Aorta (tissue), 5 donors: ENCODE data around the gene GOLGA7B. TPM values are rescaled to one million over a fixed set of nuclear protein-coding genes. Genes with fewer than 3 reads are reported as not detected.
A peak's percentile ranks its signal among the peaks of the same experiment; 100 is the strongest.
"Not testable (repeated sequence)": the region's sequence is repeated elsewhere in the genome, so short reads cannot be mapped to it uniquely, and the experiment has no call there.

Source experiments
- ATAC-seq: fragments of 200-7000 bp; cut with Tn5 transposase; one replicate; pipeline ENCODE4 v1.9.1; 2022; ENCODE audit warnings: moderate library complexity; ENCODE audit not compliant: low FRiP score
- DNase-seq, 2 donors: peaks; one replicate each; pipeline ENCODE4 v3.0.0-alpha.2; 2020
- H3K27ac ChIP-seq, 2 donors: one replicate each; pipeline ENCODE4 v1.5.1; 2013; ENCODE audit warnings: low read length in 2 of 2, mild to moderate bottlenecking in 2 of 2, moderate library complexity in 2 of 2, control low read depth in 1 of 2, inconsistent platforms in 1 of 2, low read depth in 1 of 2
- H3K27me3 ChIP-seq, 2 donors: one replicate each; pipeline ENCODE4 v1.6.1; 2013; ENCODE audit warnings: control low read depth in 1 of 2, low read length in 1 of 2, mild to moderate bottlenecking in 1 of 2, moderate library complexity in 1 of 2; ENCODE audit not compliant: insufficient read depth in 2 of 2, control insufficient read depth in 1 of 2
- H3K36me3 ChIP-seq, 2 donors: one replicate each; pipeline ENCODE4 v1.6.1; 2013; ENCODE audit warnings: control low read depth in 1 of 2, low read length in 1 of 2, mild to moderate bottlenecking in 1 of 2; ENCODE audit not compliant: insufficient read depth in 2 of 2, control insufficient read depth in 1 of 2
- H3K4me1 ChIP-seq, 2 donors: one replicate each; pipeline ENCODE4 v1.6.1; 2013; ENCODE audit warnings: low read length in 2 of 2, control low read depth in 1 of 2, mild to moderate bottlenecking in 1 of 2, moderate library complexity in 1 of 2; ENCODE audit not compliant: insufficient read depth in 2 of 2, control insufficient read depth in 1 of 2
- H3K4me3 ChIP-seq, 2 donors: one replicate each; pipeline ENCODE4 v1.5.1; 2013; ENCODE audit warnings: low read length in 2 of 2, control low read depth in 1 of 2, mild to moderate bottlenecking in 1 of 2
- H3K9me3 ChIP-seq: one replicate; pipeline ENCODE4 v1.6.1; 2013; ENCODE audit warnings: mild to moderate bottlenecking, low read length; ENCODE audit not compliant: control insufficient read depth
- WGBS, 2 donors: extraction: QIAGEN DNeasy Blood & Tissue Kit; methylation state at CpG; one replicate each; pipeline ENCODE4 v1.1.7; 2013; 5-methylcytosine and 5-hydroxymethylcytosine counted together
- intact Hi-C, 2 donors: fragments of 100-400 bp; cut with DNase I; formaldehyde crosslinking; loops; one replicate each; pipeline versions ENCODE4 v1.14.2 to v1.15.0; 2022
- polyA plus RNA-seq, 2 donors: library from polyadenylated mRNA; stranded (reverse); fragments of 200-250 nt; gene quantifications; one replicate each; pipeline ENCODE4 v1.2.3, GENCODE V29; 2013
- total RNA-seq, 2 donors: library from RNA; stranded (reverse); fragmentation: NEBNext Ultra II Directional; extraction: Animal tissue kit (Norgen Biotek cat#: 25700); gene quantifications; one replicate each; pipeline ENCODE4 v1.2.1, GENCODE V29; 2021
- donor health status: healthy with polysubstance abuse.
- donor health status: Bipolar disorder and iron deficiency.
- donor health status: DM: no; HTN: no; CAD: no.
- donor health status: DM: no; HTN: no; CAD: no.
- donor health status: DM: yes; HTN: yes; CAD: no.

The GOLGA7B gene
- total and polyA plus RNA-seq, 4 donors: 0.13 to 0.45 (median 0.38) TPM

DNA sequence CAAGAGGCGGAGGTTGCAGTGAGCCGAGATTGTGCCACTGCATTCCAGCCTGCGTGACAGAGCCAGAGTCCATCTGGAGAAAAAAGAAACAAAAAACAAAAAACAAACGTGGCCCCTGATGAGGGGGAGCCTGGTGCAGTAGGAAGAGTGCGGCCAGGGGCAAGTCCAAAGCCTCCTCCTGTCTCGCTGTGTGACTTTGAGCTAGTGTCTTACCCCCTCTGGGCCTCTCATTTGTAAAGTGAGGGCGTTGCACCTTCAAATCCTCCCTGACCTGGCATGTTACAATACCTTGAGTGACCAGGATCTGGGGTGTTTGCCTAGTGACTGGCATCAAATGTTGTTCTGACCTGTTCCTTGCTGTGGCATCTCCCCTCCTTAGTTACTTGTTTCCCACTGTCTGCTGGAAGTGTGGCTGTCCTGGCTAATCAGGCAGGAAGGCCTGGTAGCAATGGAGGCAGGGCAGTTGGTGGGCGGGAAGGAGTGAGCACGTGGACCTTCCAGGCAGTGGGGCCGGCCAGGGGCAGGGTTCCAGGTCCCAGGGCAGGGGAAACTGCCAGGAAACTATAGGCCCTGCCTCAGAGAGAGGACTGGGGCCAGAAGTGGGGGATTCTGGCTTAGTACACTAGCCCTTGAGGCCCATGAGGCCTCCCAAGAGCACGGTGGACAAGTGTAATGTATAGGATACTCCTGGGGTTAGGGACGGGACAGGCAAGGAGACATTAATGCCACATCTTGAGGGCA, 24.5 kb upstream of the GOLGA7B start:
- no peaks in the 10 kb centered on the region for H3K36me3 ChIP-seq
- ATAC-seq (no peak), DNase-seq (no peak)
- H3K27me3 ChIP-seq: no peaks in the 10 kb centered on the region
- no peak overlapping the region for H3K4me3 ChIP-seq
- WGBS, 2 donors: 73% methylated on average over 12 of the region's 12 CpGs
- no peaks in the 10 kb centered on the region for H3K4me1 ChIP-seq
- intact Hi-C loops: no loop called here
- no peaks in the 10 kb centered on the region for H3K9me3 ChIP-seq
- no peak overlapping the region for H3K27ac ChIP-seq

GRCh38 chr10:97826892-97827291, 22.8 kb upstream of the GOLGA7B start:
- intact Hi-C loops: no loop called here
- Histone ChIP-seq H3K4me1 (no peaks in the 10 kb centered on the region), H3K36me3 (no peaks in the 10 kb centered on the region), H3K27ac (no peak overlapping the region), H3K27me3 (no peaks in the 10 kb centered on the region), H3K9me3 (no peaks in the 10 kb centered on the region), H3K4me3 (no peak overlapping the region)
- no peak for DNase-seq
- no peak for ATAC-seq
- 92 to 95% methylated on average over 1 of the region's 1 CpG for WGBS, 2 donors

DNA sequence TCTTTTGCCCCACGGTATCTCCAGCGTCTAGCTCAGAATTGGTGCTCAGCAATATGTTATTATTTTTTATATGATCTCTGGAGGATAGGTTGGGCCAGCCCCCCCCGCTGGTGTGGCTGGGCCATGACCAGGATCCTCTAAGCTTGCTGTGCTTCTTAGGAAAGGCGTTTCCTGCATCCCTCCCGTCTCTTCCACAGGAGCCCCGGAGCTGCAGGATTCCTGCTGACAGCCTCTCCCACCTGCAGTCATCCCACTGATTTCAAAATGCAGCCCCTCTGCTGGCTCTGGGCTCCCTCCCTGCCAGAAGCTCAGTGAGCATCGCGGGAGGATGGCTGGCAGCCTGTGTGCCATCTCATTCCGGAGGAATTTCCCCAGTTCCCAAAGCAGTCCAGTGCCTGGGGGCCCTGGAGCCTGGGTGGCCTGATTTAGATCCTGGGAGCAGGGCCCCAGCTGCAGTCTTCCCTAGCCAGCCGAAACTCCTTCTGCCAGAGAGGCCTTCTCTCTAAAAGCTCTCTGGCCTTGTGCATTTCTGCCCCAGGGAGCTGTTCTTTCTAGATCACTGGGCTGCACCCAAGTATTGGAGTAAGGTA, 21.8 kb upstream of the GOLGA7B start:
- DNase-seq (peak; percentile 53 to 80), ATAC-seq (no peak)
- WGBS, 2 donors: 22 to 28% methylated on average over 10 of the region's 10 CpGs
- Histone ChIP-seq H3K4me1 (no peaks in the 10 kb centered on the region), H3K9me3 (no peaks in the 10 kb centered on the region), H3K4me3 (no peak overlapping the region), H3K36me3 (no peaks in the 10 kb centered on the region), H3K27ac (no peak overlapping the region), H3K27me3 (no peaks in the 10 kb centered on the region)
- intact Hi-C loops: no loop called here

GRCh38 chr10:97828721-97829120, 20.9 kb upstream of the GOLGA7B start:
- 70 to 75% methylated on average over 2 of the region's 2 CpGs for WGBS, 2 donors
- intact Hi-C loops: no loop called here
- H3K27ac ChIP-seq: no peak overlapping the region
- H3K9me3 ChIP-seq: no peaks in the 10 kb centered on the region
- H3K4me3 ChIP-seq: no peak overlapping the region
- no peaks in the 10 kb centered on the region for H3K4me1 ChIP-seq
- DNase-seq: no peak
- no peaks in the 10 kb centered on the region for H3K36me3 ChIP-seq
- no peaks in the 10 kb centered on the region for H3K27me3 ChIP-seq
- no peak for ATAC-seq

- H3K9me3 ChIP-seq: no peaks in the 10 kb centered on the region
- no peaks in the 10 kb centered on the region for H3K4me1 ChIP-seq
- intact Hi-C loops: no loop called here
- ATAC-seq: no peak
- WGBS, 2 donors: 16 to 24% methylated on average over 3 of the region's 3 CpGs
- no peak overlapping the region for H3K27ac ChIP-seq
- no peak overlapping the region for H3K4me3 ChIP-seq
- no peaks in the 10 kb centered on the region for H3K27me3 ChIP-seq
- no peaks in the 10 kb centered on the region for H3K36me3 ChIP-seq
- DNase-seq: no peak
Observed at GRCh38 chr10:97830064-97830463, 19.6 kb upstream of the GOLGA7B start.

DNA sequence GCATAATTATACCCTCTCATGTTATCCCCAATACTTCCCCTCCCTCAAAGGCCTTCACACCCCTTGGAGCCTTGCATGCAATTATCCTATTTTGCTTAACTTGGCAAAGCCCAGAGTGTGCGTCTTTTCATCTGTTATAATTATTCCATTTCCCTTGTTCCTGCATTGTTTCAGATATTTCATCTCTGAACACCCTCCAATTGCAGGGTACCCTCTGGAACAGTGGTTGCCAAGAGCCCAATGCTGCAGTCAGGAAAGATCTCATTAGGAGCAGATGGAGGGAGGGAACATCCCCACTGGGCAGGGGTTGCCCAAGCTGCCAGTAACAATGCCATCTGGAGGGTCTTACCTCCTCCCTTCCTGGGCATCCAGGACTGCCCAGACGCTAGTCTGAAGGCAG, 18.4 kb upstream of the GOLGA7B start:
- H3K27ac ChIP-seq: no peak overlapping the region
- DNase-seq (no peak), ATAC-seq (no peak)
- 64 to 73% methylated on average over 2 of the region's 2 CpGs for WGBS, 2 donors
- no peaks in the 10 kb centered on the region for H3K9me3 ChIP-seq
- intact Hi-C loops: no loop called here
- no peaks in the 10 kb centered on the region for H3K4me1 ChIP-seq
- H3K36me3 ChIP-seq: no peaks in the 10 kb centered on the region
- H3K27me3 ChIP-seq: no peaks in the 10 kb centered on the region
- no peak overlapping the region for H3K4me3 ChIP-seq

DNA sequence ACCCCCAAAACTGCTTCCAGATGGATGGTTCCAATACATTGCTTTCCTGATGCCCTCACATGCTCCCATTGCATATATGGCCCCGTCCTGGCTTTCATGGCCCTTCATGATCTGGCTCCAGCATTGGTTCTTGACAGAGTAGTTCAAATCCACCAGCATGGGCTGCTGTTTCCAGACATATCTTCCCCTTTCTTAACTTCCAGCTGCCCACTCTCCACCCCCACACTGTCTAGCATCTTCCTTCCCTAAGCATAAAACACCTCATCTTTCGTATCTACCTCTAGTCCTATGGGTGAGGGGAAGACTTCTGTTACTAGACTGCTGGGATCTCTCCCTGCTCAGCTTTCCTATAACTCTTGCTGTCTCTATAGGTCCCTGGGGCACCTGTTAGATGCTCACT, 13.2 kb upstream of the GOLGA7B start:
- no peak overlapping the region for H3K27ac ChIP-seq
- H3K4me1 ChIP-seq: no peaks in the 10 kb centered on the region
- WGBS, 2 donors: 83 to 86% methylated on average over 2 of the region's 2 CpGs
- ATAC-seq (no peak), DNase-seq (no peak)
- H3K27me3 ChIP-seq: no peaks in the 10 kb centered on the region
- no peaks in the 10 kb centered on the region for H3K9me3 ChIP-seq
- H3K36me3 ChIP-seq: no peaks in the 10 kb centered on the region
- H3K4me3 ChIP-seq: no peak overlapping the region
- intact Hi-C loops: no loop called here

- H3K4me3 ChIP-seq: no peak overlapping the region
- DNase-seq: no peak
- H3K27me3 ChIP-seq: no peaks in the 10 kb centered on the region
- H3K36me3 ChIP-seq: no peaks in the 10 kb centered on the region
- H3K27ac ChIP-seq: no peak overlapping the region
- WGBS, 2 donors: 94% methylated on average over 3 of the region's 3 CpGs
- H3K9me3 ChIP-seq: no peaks in the 10 kb centered on the region
- no peak for ATAC-seq
- H3K4me1 ChIP-seq: peaks cover 0 to 2% of the 10 kb centered on the region in 2 donors
- intact Hi-C loops: no loop called here
Observed at GRCh38 chr10:97838091-97838490, 11.6 kb upstream of the GOLGA7B start.

- H3K36me3 ChIP-seq, H3K4me3 ChIP-seq, H3K27ac ChIP-seq, intact Hi-C loops, ATAC-seq, H3K27me3 ChIP-seq, H3K9me3 ChIP-seq, H3K4me1 ChIP-seq, DNase-seq: not testable (repeated sequence)
- 94% methylated on average over 16 to 19 of the region's 22 CpGs for WGBS, 2 donors
Observed at GRCh38 chr10:97841166-97841565, 8.5 kb upstream of the GOLGA7B start.
